Psoas muscle (tissue), 8 donors: Measurements from ENCODE around the gene LMCD1. TPM values are rescaled to one million over a fixed set of nuclear protein-coding genes. Genes with fewer than 3 reads are reported as not detected.
A peak's percentile ranks its signal among the peaks of the same experiment; 100 is the strongest.

Source experiments
- ATAC-seq, 4 donors: fragments of 200-7000 bp; cut with Tn5 transposase; one replicate each; pipeline ENCODE4 v1.9.1; 2020; ENCODE audit warnings: moderate library complexity in 3 of 4, mild to moderate bottlenecking in 2 of 4
- DNase-seq, 2 donors: peaks; one replicate each; pipeline ENCODE4 v3.0.0-alpha.2; 2020
- H3K27ac ChIP-seq: fragments of 200-600 bp; one replicate; pipeline ENCODE4 v1.8.0; 2022
- H3K27me3 ChIP-seq, 3 donors: fragments of 200-600 bp in 1 of 3; one replicate each; pipeline versions ENCODE4 v1.6.1 to v1.8.0; 2013 to 2022; ENCODE audit warnings: low read length in 2 of 3, mild to moderate bottlenecking in 2 of 3, moderate library complexity in 1 of 3; ENCODE audit not compliant: insufficient read depth in 3 of 3
- H3K36me3 ChIP-seq, 2 donors: fragments of 200-600 bp in 1 of 2; one replicate each; pipeline versions ENCODE4 v1.6.1 to v1.8.0; 2013 to 2022; ENCODE audit warnings: low read depth in 1 of 2, mild to moderate bottlenecking in 1 of 2, moderate library complexity in 1 of 2; ENCODE audit not compliant: insufficient read depth in 1 of 2
- H3K4me1 ChIP-seq: fragments of 200-600 bp; one replicate; pipeline ENCODE4 v1.8.0; 2022
- H3K4me3 ChIP-seq: fragments of 200-600 bp; one replicate; pipeline ENCODE4 v1.8.0; 2022; ENCODE audit warnings: mild to moderate bottlenecking
- H3K9me3 ChIP-seq: fragments of 200-600 bp; one replicate; pipeline ENCODE4 v1.8.0; 2022
- WGBS, 3 donors: extraction: QIAGEN DNeasy Blood & Tissue Kit; methylation state at CpG; one replicate each; pipeline versions ENCODE4 v1.1.6 to v1.1.7; 2013; 5-methylcytosine and 5-hydroxymethylcytosine counted together
- intact Hi-C, 2 donors: fragments of 100-400 bp; cut with DNase I; formaldehyde crosslinking; loops; one replicate each; pipeline versions ENCODE4 v1.11.0 to v1.14.2; 2022
- polyA plus RNA-seq, 3 donors: library from polyadenylated mRNA; stranded (reverse); fragments of 200-250 nt; gene quantifications; one replicate each; pipeline ENCODE4 v1.2.3, GENCODE V29; 2013
- total RNA-seq, 4 donors: library from RNA; stranded (reverse); fragmentation: NEBNext Ultra II Directional in 2 of 4; extraction: Animal tissue kit (Norgen Biotek cat#: 25700) in 2 of 4; gene quantifications; one replicate each; pipeline versions ENCODE4 v1.2.1 to v1.2.4, GENCODE V29; 2021 to 2023
- TF ChIP-seq, protein P1 (sequence below): fragments of 200-600 bp; IDR thresholded peaks from one replicate; pipeline ENCODE4 v1.8.0; 2022; ENCODE audit warnings: antibody characterized with exemption
- donor health status: healthy with polysubstance abuse.
- donor health status: DM: no; HTN: no; CAD: no; lungs with moderate emphysema.
- donor health status: Bipolar disorder and iron deficiency.
- donor health status: healthy.
- donor health status: DM: yes; HTN: yes; CAD: no.
- donor health status: DM: no; HTN: no; CAD: no.
- donor health status: DM: no; HTN: no; CAD: no.
- donor health status: DM: yes; HTN: yes; CAD: no.

LMCD1 gene
- total and polyA plus RNA-seq, 7 donors, result 83.0 to 1,120 (median 411) TPM

DNA sequence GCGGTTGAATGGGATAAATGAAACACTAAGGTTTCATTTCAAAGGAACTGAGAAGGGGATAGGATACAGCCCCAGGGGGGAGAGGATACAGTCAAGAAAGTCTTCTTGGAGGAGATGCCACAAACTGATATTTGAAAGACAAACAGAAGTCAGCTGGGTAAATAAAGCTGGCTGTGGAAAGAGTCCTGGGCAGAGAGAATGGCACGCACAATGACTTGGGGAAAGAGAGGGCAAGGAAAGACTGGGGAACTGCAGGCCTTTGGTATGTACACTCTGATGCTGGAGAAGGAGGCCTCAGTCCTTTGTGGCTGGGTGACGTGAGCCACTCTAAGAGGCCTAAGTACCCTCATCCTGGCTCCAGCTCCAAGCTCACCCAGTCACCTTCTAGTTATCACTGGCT is 45.2 kb upstream of the LMCD1 start:
- TF ChIP-seq, protein P1, sequence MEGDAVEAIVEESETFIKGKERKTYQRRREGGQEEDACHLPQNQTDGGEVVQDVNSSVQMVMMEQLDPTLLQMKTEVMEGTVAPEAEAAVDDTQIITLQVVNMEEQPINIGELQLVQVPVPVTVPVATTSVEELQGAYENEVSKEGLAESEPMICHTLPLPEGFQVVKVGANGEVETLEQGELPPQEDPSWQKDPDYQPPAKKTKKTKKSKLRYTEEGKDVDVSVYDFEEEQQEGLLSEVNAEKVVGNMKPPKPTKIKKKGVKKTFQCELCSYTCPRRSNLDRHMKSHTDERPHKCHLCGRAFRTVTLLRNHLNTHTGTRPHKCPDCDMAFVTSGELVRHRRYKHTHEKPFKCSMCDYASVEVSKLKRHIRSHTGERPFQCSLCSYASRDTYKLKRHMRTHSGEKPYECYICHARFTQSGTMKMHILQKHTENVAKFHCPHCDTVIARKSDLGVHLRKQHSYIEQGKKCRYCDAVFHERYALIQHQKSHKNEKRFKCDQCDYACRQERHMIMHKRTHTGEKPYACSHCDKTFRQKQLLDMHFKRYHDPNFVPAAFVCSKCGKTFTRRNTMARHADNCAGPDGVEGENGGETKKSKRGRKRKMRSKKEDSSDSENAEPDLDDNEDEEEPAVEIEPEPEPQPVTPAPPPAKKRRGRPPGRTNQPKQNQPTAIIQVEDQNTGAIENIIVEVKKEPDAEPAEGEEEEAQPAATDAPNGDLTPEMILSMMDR, result no peak
- H3K36me3 ChIP-seq, result no peaks in the 10 kb centered on the region
- no peaks in the 10 kb centered on the region for H3K4me1 ChIP-seq
- no peak overlapping the region for H3K4me3 ChIP-seq
- intact Hi-C loops, result no loop called here
- no peaks in the 10 kb centered on the region for H3K27me3 ChIP-seq
- WGBS, 3 donors, result 94 to 97% (median 97%) methylated on average over 3 of the region's 3 CpGs
- DNase-seq, result no peak
- no peak overlapping the region for H3K27ac ChIP-seq
- no peaks in the 10 kb centered on the region for H3K9me3 ChIP-seq
- no peak for ATAC-seq

DNA sequence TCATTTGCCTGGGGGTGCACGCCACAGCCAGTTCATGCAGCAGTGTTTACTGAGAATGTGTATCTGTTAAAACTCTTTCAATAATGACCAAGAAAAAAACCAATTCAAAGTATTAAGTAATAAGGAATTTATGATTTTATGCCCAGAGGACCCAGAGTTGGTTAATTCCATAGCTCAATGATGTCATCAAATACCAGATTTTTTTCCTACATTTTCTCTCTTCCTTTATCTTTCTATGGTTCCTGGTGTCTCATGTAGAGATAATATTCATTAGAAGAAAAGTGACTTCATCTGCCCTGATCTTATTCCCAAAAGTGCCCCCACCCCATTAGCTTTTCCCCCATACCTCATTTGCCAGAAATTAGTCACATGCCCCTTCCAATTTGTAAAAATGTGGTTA is 44.6 kb upstream of the LMCD1 start:
- TF ChIP-seq, protein P1, result no peak
- no peaks in the 10 kb centered on the region for H3K4me1 ChIP-seq
- intact Hi-C loops, result no loop called here
- H3K4me3 ChIP-seq, result no peak overlapping the region
- H3K36me3 ChIP-seq, result no peaks in the 10 kb centered on the region
- WGBS, 3 donors, result 92 to 100% (median 96%) methylated on average over 1 of the region's 1 CpG
- H3K9me3 ChIP-seq, result no peaks in the 10 kb centered on the region
- DNase-seq, result no peak
- H3K27me3 ChIP-seq, result no peaks in the 10 kb centered on the region
- H3K27ac ChIP-seq, result no peak overlapping the region
- ATAC-seq, result no peak

DNA sequence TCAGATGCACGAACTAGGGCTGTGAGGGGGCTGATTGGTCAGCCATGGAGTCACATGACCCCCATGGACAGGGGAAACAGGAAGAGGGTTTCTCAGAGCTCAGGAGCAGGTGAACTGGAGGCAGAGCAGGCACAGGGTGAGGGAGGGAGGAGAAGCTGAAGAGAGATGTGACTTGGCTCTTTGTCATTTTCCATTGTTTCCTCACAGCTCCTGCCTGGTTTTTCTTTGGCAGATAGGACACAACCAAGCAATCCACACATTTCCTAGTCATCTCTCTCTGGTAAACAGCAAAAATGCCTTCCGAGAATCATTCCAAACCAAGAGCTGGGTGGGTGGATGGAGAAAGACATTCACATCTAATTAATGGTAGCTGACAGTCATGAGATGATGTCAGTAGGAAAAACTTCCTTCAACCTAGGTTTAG is 43.4 kb upstream of the LMCD1 start:
- WGBS, 3 donors, result 53 to 82% (median 73%) methylated on average over 2 of the region's 2 CpGs

DNA sequence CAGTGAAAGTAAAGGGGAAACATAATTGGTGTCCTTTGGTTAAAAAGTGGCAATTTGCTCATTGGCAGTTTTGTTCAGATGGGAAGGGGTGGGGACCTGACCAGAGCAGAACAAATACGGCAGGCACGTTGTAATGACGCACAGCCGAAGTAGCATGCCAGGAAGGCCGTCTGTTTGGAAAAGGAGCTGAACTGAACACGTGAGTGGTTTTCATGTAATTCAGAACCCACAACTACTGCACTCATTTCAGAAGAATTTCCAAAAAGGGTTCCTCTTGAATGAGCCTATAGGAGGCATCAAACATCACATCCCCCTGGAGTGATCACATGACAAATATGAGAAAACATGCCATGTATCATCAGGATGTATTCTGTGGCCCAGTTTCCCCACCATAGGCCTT is 42.9 kb upstream of the LMCD1 start:
- DNase-seq (peak in 1 of 2 donors; percentile 44), ATAC-seq (peak in 2 of 4 donors; percentile 41 to 48)
- 54 to 60% (median 58%) methylated on average over 6 of the region's 6 CpGs for WGBS, 3 donors
- Histone ChIP-seq H3K4me3 (no peak overlapping the region), H3K27me3 (no peaks in the 10 kb centered on the region), H3K36me3 (no peaks in the 10 kb centered on the region), H3K27ac (no peak overlapping the region), H3K9me3 (no peaks in the 10 kb centered on the region), H3K4me1 (no peaks in the 10 kb centered on the region)
- intact Hi-C loops, result no loop called here
- TF ChIP-seq, protein P1, result no peak

More for the DNA sequence above, 43.4 kb upstream of the LMCD1 start:
- no peaks in the 10 kb centered on the region for H3K27me3 ChIP-seq
- peak in 2 of 4 donors; percentile 34 to 52 for ATAC-seq
- no peak overlapping the region for H3K4me3 ChIP-seq
- H3K4me1 ChIP-seq, result no peaks in the 10 kb centered on the region
- no peaks in the 10 kb centered on the region for H3K9me3 ChIP-seq
- intact Hi-C loops, result no loop called here
- no peak for DNase-seq
- no peaks in the 10 kb centered on the region for H3K36me3 ChIP-seq
- TF ChIP-seq, protein P1, result no peak
- H3K27ac ChIP-seq, result no peak overlapping the region

DNA sequence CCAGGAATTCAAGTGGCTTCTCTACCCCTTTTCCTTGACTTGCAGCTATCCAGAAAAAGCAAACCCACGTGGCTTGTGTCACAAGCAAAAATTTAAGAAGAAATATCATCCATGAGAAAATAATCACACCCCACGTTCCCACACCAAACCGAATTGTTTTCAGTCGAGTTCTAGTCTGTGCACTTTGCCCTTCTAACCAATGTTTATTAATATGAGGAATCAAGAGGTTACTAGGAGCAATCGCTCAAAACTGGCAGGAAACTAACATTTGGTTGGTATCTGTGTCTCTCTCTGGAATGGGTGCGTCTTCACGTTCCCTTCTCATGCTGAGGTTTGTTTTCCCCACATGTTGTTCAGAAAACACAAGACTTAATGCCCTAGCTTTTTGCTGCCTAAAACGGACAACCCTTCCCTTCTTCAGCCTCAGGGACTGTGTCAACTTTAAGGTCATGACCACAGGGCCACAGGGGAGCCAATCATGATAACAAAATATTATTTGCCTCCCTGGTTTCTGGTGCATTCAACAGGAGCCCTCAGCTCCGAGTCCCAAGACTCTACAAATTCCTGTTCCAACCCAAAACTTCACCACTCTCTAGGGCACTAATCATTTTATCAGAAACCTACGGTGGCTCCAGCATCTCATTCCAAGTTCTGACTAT is 41.4 kb upstream of the LMCD1 start:
- ATAC-seq, result no peak
- TF ChIP-seq, protein P1, result no peak
- WGBS, 3 donors, result 75 to 87% (median 81%) methylated on average over 10 of the region's 10 CpGs
- Histone ChIP-seq H3K9me3 (no peaks in the 10 kb centered on the region), H3K36me3 (no peaks in the 10 kb centered on the region), H3K4me1 (no peaks in the 10 kb centered on the region), H3K4me3 (no peak overlapping the region), H3K27ac (no peak overlapping the region), H3K27me3 (no peaks in the 10 kb centered on the region)
- intact Hi-C loops, result no loop called here
- no peak for DNase-seq
